Hematopoietic multipotent progenitor cell (in vitro differentiated cells): ENCODE measurements around the gene LRRC74A. TPM values are rescaled to one million over a fixed set of nuclear protein-coding genes. Genes with fewer than 3 reads are reported as not detected.

Experiments
- DNase-seq, 3 donors: peaks; one replicate each; pipeline ENCODE4 v3.0.0-alpha.2; 2011 to 2015; ENCODE audit warnings: low read depth in 2 of 3, low spot score in 2 of 3
- total RNA-seq: library from RNA; depleted of rRNA; stranded (reverse); fragments of >200 nt; gene quantifications from one replicate; pipeline ENCODE4 v1.2.3, GENCODE V29; 2012

Gene LRRC74A
- not detected for total RNA-seq

GRCh38 chr14:76826122-76826521, at the start of gene LRRC74A:
Gene LRRC74A, plus strand, starts transcription at chr14:76826408. Its CDS starts 290 bp downstream, at chr14:76826698.
- DNase-seq: no peak

- DNase-seq: peak in 2 of 3 donors; percentile 44 to 46
These were observed 49.6 kb upstream of the LRRC74A start for GRCh38 chr14:76776428-76777251.

- DNase-seq: no peak
These were observed 48.5 kb upstream of the LRRC74A start for GRCh38 chr14:76777721-76778120.

- no peak for DNase-seq
These were observed 47.5 kb upstream of the LRRC74A start for GRCh38 chr14:76778546-76779215.

GRCh38 chr14:76779221-76780057, 46.8 kb upstream of the LRRC74A start:
- no peak for DNase-seq

GRCh38 chr14:76780058-76780345, 46.2 kb upstream of the LRRC74A start:
- DNase-seq: no peak

GRCh38 chr14:76780360-76780759, 45.8 kb upstream of the LRRC74A start:
- no peak for DNase-seq

GRCh38 chr14:76780875-76781647, 45.1 kb upstream of the LRRC74A start:
- DNase-seq: no peak

- DNase-seq: no peak
These were observed 44.6 kb upstream of the LRRC74A start for GRCh38 chr14:76781648-76782051.

GRCh38 chr14:76782115-76782884, 43.9 kb upstream of the LRRC74A start:
- DNase-seq: no peak

- DNase-seq: peak in 1 of 3 donors; percentile 30
These were observed 43.2 kb upstream of the LRRC74A start for GRCh38 chr14:76782885-76783566.

- no peak for DNase-seq
These were observed 41.8 kb upstream of the LRRC74A start for GRCh38 chr14:76784266-76784874.

GRCh38 chr14:76784881-76785280, 41.3 kb upstream of the LRRC74A start:
- DNase-seq: peak in 2 of 3 donors; percentile 84 to 89

- no peak for DNase-seq
These were observed 39.6 kb upstream of the LRRC74A start for GRCh38 chr14:76786601-76787000.

- no peak for DNase-seq
These were observed 33.8 kb upstream of the LRRC74A start for GRCh38 chr14:76792422-76792821.

- DNase-seq: no peak
These were observed 32.9 kb upstream of the LRRC74A start for GRCh38 chr14:76793324-76793723.

GRCh38 chr14:76793956-76794355, 32.3 kb upstream of the LRRC74A start:
- no peak for DNase-seq

- no peak for DNase-seq
These were observed 19.8 kb upstream of the LRRC74A start for GRCh38 chr14:76806446-76806845.

- no peak for DNase-seq
These were observed 18.2 kb upstream of the LRRC74A start for GRCh38 chr14:76808011-76808410.
